ENCODE results near the gene UTS2R. TPM values are rescaled to one million over a fixed set of nuclear protein-coding genes. Genes with fewer than 3 reads are reported as not detected.

The UTS2R gene
- total and polyA plus RNA-seq, 3 donors from 2014 or later: 0.32 to 28.1 (median 3.8) TPM

DNA sequence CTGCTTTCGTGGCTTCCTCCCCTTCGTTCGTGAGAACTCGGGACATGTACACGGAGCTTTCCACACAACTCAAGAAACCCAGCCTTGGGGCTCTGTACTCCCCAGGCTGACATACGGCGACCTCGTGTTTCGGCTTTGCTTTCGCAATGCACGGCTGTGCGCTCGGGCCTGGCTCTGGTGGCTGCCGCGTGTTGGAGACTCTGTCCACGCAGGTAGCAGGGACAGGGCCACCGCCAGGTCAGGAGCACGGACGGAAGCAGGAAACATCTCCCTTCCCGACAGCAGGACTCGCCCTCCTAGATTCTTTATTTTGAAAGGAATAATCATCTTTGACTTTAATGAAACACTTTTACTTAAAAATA, 17.3 kb downstream of the UTS2R start:
- 89 to 94% methylated on average over 21 of the region's 21 CpGs for WGBS, 2 donors
- intact Hi-C loops (cut with DNase I; ENCODE audit: low total_unique reads): no loop called here
- Histone ChIP-seq H3K27ac (no peak overlapping the region), H3K27me3 (no peaks in the 10 kb centered on the region), H3K4me3 (no peak overlapping the region), H3K9me3 (no peaks in the 10 kb centered on the region), H3K4me1 (peaks cover 16% of the 10 kb centered on the region), H3K36me3 (ENCODE audit: low read depth, missing control alignments) (no peaks in the 10 kb centered on the region)
- no peak for DNase-seq
- no peak for TF ChIP-seq POLR2A (IDR thresholded peaks at IDR 0.05)
- TF ChIP-seq, protein P1, sequence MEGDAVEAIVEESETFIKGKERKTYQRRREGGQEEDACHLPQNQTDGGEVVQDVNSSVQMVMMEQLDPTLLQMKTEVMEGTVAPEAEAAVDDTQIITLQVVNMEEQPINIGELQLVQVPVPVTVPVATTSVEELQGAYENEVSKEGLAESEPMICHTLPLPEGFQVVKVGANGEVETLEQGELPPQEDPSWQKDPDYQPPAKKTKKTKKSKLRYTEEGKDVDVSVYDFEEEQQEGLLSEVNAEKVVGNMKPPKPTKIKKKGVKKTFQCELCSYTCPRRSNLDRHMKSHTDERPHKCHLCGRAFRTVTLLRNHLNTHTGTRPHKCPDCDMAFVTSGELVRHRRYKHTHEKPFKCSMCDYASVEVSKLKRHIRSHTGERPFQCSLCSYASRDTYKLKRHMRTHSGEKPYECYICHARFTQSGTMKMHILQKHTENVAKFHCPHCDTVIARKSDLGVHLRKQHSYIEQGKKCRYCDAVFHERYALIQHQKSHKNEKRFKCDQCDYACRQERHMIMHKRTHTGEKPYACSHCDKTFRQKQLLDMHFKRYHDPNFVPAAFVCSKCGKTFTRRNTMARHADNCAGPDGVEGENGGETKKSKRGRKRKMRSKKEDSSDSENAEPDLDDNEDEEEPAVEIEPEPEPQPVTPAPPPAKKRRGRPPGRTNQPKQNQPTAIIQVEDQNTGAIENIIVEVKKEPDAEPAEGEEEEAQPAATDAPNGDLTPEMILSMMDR (IDR thresholded peaks at IDR 0.05): no peak

DNA sequence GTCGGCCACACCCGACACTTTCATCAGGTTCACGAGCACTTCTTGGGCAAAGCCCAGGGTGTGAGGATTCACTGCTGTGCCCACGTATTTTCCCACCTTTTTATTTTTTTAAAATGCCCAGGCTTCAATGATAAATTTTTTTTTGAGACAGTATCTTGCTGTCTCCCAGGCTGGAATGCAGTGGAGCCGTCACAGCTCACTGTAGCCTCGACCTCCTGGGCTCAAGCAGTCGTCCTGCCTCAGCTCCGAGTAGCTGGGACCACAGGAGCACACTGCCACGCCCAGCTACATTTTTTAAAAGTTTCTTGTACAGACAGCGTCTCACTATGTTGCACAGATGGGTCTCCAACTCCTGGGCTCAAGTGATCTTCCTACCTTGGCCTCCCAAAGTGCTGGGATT, 17.8 kb downstream of the UTS2R start:
- 90 to 94% methylated on average over 10 of the region's 10 CpGs for WGBS, 2 donors
- TF ChIP-seq POLR2A (IDR thresholded peaks at IDR 0.05): no peak
- TF ChIP-seq, protein P1 (IDR thresholded peaks at IDR 0.05): no peak
- intact Hi-C loops (cut with DNase I; ENCODE audit: low total_unique reads): no loop called here
- Histone ChIP-seq H3K27ac (no peak overlapping the region), H3K36me3 (ENCODE audit: low read depth, missing control alignments) (no peaks in the 10 kb centered on the region), H3K4me3 (no peak overlapping the region), H3K27me3 (no peaks in the 10 kb centered on the region), H3K4me1 (peaks cover 16% of the 10 kb centered on the region), H3K9me3 (no peaks in the 10 kb centered on the region)
- no peak for DNase-seq

- intact Hi-C loops (cut with DNase I; ENCODE audit: low total_unique reads): no loop called here
- Histone ChIP-seq H3K27me3 (no peaks in the 10 kb centered on the region), H3K4me3 (no peak overlapping the region), H3K36me3 (ENCODE audit: low read depth, missing control alignments) (no peaks in the 10 kb centered on the region), H3K4me1 (peaks cover 10% of the 10 kb centered on the region), H3K9me3 (no peaks in the 10 kb centered on the region), H3K27ac (no peak overlapping the region)
- TF ChIP-seq POLR2A (IDR thresholded peaks at IDR 0.05): no peak
- TF ChIP-seq, protein P1 (IDR thresholded peaks at IDR 0.05): no peak
- WGBS, 2 donors: 94% methylated on average over 13 to 33 of the region's 34 CpGs
- DNase-seq: no peak
Measured at GRCh38 chr17:82390015-82390859, 18.7 kb downstream of the UTS2R start.

GRCh38 chr17:82390860-82391435, 19.4 kb downstream of the UTS2R start:
- no peaks in the 10 kb centered on the region for H3K27me3 ChIP-seq
- no peak overlapping the region for H3K27ac ChIP-seq
- intact Hi-C loops (cut with DNase I; ENCODE audit: low total_unique reads): no loop called here
- peaks cover 4% of the 10 kb centered on the region for H3K4me1 ChIP-seq
- no peaks in the 10 kb centered on the region for H3K36me3 ChIP-seq (ENCODE audit: low read depth, missing control alignments)
- no peaks in the 10 kb centered on the region for H3K9me3 ChIP-seq
- DNase-seq: no peak
- H3K4me3 ChIP-seq: no peak overlapping the region
- WGBS, 2 donors: 94% methylated on average over 10 to 13 of the region's 13 CpGs
- TF ChIP-seq, protein P1 (IDR thresholded peaks at IDR 0.05): no peak
- no peak for TF ChIP-seq POLR2A (IDR thresholded peaks at IDR 0.05)
